ENCODE measurements around the gene TTC3.
"Not testable (repeated sequence)": the region's sequence is repeated elsewhere in the genome, so short reads cannot be mapped to it uniquely, and the experiment has no call there.

The TTC3 gene, protein sequence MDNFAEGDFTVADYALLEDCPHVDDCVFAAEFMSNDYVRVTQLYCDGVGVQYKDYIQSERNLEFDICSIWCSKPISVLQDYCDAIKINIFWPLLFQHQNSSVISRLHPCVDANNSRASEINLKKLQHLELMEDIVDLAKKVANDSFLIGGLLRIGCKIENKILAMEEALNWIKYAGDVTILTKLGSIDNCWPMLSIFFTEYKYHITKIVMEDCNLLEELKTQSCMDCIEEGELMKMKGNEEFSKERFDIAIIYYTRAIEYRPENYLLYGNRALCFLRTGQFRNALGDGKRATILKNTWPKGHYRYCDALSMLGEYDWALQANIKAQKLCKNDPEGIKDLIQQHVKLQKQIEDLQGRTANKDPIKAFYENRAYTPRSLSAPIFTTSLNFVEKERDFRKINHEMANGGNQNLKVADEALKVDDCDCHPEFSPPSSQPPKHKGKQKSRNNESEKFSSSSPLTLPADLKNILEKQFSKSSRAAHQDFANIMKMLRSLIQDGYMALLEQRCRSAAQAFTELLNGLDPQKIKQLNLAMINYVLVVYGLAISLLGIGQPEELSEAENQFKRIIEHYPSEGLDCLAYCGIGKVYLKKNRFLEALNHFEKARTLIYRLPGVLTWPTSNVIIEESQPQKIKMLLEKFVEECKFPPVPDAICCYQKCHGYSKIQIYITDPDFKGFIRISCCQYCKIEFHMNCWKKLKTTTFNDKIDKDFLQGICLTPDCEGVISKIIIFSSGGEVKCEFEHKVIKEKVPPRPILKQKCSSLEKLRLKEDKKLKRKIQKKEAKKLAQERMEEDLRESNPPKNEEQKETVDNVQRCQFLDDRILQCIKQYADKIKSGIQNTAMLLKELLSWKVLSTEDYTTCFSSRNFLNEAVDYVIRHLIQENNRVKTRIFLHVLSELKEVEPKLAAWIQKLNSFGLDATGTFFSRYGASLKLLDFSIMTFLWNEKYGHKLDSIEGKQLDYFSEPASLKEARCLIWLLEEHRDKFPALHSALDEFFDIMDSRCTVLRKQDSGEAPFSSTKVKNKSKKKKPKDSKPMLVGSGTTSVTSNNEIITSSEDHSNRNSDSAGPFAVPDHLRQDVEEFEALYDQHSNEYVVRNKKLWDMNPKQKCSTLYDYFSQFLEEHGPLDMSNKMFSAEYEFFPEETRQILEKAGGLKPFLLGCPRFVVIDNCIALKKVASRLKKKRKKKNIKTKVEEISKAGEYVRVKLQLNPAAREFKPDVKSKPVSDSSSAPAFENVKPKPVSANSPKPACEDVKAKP (N-terminal part only)

GRCh38 chr21:37072988-37073416, at the start of gene TTC3, which contains the start of gene PIGP:
TTC3 (plus strand) TSS chr21:37073254; CDS start chr21:37087258, 14,004 bp downstream.
PIGP (minus strand) TSS chr21:37073071; CDS start chr21:37072515, 556 bp downstream.
- peak; percentile 93 for DNase-seq

DNA sequence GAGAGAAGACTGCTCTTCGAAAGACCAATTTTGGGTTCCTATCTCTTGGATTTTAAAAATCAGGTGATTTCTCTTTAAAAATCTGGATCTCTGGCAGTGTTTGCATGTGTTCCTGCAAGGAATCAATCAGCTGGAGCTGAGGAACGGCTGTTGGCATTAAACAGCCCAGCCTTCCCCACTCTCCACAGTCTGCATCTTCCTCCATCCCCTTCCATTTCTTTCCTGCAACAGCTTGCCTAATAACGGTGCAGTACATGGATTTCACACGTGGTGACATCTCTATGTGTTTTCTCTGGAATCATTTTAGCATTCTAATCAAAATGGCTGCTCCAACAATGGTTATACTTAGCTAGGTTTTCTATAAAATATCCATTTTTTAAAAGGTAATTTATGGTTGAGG, 46.6 kb upstream of the TTC3 start:
- DNase-seq: no peak

DNA sequence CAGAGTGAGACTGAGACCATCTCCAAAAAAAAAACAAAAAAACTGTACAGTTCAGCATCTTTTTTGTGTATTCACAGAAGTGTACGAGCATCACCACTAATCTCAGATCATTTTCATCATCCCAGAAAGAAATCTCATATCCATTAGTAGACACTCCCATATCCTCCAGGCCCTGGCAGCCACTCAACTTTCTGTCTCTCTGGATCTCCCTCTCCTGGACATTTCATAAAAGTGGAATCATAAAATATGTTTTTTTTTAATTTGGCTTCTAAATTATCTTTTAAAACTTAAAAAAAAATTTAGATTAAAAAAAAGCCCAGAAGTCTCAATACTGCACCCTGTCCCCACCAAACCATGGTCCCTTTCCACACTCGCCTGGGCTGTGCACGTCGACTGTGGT, 44.5 kb upstream of the TTC3 start:
- peak; percentile 42 for DNase-seq

DNA sequence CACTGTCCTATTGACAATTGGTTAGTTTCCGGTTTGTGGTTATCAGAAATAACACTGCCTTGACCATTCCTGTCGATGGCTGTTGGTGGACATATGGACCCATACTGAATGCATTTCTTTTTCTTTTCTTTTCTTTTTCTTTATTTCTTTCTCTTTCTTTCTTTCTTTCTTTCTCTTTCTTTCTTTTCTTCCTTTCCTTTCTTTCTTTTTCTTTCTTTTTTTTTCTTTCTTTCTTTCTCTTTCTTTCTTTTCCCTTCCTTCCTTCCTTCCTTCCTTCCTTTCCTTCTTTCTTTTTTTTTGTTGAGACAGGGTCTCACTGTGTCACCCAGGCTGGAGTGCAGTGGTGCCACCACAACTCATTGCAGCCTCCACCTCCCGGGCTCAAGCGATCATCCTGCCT, 42.2 kb upstream of the TTC3 start:
- DNase-seq: no peak

GRCh38 chr21:37032293-37032692, 40.8 kb upstream of the TTC3 start:
- no peak for DNase-seq

GRCh38 chr21:37032877-37033471, 40.1 kb upstream of the TTC3 start:
- peak; percentile 60 for DNase-seq

- not testable (repeated sequence) for DNase-seq
Measured at GRCh38 chr21:37034394-37034793, 38.7 kb upstream of the TTC3 start.

- no peak for DNase-seq
Measured at GRCh38 chr21:37036177-37036576, 36.9 kb upstream of the TTC3 start.

DNA sequence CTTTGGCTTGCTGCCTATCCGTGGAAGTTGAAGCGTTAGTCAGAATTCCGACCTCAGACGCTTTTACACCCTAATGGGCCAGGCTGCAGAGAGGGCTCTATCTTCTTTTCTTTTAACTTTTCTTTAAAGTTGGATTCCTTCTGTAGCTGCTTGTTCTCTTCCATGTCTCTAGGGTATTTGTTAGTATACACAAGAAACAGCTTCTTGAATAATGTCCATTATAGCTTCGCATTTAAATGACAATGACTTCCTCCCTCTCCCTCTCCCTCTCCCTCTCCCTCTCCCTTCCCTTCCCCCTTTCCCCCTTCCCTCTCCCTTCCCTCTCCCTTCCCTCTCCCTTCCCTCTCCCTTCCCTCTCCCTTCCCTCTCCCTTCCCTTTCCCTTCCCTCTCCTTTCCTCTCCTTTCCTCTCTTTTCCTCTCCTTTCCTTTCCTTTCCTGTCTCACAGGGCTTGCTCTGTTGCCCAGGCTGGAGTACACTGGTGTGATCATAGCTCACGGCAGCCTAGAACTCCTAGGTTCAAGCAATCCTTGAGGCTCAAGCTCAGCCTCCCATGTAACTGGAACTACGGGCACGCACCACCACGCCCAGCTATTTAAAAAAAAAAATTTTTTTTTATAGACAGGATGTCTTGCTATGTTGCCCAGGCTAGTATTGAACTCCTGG, 33.5 kb upstream of the TTC3 start:
- DNase-seq: no peak

DNA sequence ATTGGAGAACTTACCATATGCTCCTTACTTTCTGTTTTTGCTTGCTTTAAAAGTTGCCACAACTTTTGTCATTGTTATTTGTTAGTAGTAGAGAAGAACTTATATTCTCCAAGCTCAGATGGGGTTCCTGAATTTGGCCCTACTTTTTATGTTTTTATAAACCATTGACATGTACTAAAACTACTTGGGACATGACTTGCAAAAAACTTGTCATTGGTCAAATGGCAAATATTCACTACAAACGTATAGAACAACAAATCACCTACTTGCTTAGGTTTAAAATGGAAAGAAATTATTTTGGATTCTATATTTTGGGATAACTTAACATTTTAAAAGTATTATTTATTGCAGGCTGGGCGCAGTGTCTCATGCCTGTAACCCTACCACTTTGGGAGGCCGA, 32.8 kb upstream of the TTC3 start:
- DNase-seq: no peak

DNA sequence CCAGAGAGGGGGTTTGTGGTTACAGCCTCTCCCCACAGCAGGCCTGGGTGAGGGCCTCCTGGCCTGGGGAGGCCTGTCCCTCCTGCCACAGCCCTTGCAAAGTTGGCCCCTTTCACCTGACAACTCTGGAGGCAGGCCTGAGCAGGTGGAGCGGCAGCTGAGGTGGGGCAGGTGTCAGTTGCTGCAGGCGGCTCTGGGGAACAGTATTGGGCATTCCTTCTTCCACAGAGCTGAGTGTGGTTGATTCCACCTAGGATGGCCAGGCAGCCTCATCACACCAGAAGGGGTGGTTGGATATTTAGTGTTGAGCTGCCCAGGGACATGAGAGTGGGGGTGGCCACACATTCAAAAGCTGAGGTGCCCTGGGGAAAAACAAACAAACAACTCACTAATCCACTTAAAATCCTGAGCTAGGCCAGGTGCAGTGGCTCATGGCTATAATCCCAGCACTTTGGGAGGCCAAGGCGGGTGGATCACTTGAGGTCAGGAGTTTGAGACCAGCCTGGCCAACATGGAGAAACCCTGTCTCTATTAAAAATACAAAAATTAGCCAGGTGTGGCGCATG, 31.3 kb upstream of the TTC3 start:
- no peak for DNase-seq

DNA sequence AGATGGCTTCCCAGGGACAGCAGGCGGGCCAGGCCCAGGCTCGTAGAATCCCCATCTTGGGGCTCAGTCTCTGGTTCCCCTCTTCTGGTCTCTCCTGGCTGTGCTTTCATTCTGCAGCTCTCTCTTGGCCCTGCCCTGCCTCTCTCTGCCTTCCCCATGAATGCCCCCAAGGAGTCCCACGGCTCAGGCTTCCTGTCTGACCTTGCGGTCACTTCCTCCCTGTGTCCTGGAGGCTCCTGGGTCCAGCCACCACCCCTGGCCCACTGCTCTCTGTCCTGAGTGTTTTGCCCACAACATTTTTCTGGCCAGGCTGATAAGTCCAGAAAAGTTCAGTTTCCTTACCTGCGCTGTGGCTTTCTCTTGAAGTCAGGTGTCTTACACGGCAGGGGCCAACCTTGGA, 29.2 kb upstream of the TTC3 start:
- DNase-seq: no peak

GRCh38 chr21:37044643-37045042, 28.4 kb upstream of the TTC3 start:
- DNase-seq: no peak

DNA sequence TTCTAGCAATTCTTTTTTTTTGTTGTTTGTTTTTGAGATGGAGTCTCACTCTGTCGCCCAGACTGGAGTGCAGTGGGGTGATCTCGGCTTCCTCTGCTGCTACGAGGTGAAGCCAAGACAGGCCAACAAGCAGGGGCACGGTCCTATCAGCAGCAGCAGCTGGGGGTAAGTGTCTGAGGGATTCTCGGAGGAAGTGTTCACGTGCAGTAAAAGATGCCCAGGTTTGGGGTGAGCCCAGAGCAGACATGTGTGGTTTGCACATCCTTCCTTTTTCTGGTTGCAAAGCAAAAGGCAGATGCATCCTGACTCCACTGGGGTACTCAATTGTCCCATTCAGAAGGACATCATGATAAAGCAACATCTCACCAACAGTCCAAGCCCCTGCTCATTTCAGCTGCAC, 27.9 kb upstream of the TTC3 start:
- no peak for DNase-seq

DNA sequence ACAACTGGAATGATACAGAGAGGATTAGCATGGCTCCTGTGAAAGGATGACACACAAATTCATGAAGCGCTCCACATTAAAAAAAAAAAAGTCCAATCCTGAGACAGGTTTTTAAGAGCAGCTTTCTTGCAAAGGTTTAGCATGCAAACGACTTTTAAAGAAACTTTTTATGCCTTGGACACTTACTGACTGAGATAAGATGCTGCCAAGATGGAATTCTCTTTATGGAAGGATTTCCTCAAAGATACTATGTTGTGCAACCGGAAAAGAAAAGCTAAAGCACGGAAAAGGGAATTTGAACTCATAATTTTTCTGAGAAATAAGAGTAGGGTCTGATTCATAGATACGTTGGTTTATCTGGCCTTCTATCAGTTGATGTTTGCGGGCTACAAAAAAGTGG, 27.5 kb upstream of the TTC3 start:
- no peak for DNase-seq

GRCh38 chr21:37047079-37047478, 26.0 kb upstream of the TTC3 start:
- peak; percentile 15 for DNase-seq

- not testable (repeated sequence) for DNase-seq
Measured at GRCh38 chr21:37049741-37050140, 23.3 kb upstream of the TTC3 start.

DNA sequence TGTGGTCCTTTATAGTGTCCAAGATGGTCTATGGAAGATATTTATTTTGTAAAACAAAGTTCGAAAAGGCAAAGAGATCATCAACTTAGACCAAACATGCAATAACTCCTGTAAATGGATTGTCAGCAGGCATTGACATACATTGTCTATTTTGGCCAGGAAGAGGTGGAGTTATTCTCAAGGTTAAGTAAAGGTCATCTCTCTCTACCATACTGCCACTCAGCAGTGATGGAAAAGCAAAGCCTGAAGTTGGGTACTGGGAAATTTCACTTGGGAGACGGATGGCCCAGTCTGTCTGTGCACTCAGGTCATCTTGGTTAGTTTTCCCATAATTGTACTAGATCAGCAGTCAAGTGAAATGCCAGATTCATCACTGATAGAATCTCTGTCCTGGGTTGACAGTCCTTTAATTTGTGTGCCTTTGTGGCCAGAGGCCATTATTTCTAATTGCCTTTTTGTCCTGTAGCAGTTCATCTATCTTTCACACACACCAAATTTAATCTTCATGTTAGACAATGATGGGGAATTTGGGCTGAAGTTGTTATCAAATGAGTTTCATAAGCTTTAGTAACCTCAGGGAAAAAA, 17.7 kb upstream of the TTC3 start:
- DNase-seq: no peak

DNA sequence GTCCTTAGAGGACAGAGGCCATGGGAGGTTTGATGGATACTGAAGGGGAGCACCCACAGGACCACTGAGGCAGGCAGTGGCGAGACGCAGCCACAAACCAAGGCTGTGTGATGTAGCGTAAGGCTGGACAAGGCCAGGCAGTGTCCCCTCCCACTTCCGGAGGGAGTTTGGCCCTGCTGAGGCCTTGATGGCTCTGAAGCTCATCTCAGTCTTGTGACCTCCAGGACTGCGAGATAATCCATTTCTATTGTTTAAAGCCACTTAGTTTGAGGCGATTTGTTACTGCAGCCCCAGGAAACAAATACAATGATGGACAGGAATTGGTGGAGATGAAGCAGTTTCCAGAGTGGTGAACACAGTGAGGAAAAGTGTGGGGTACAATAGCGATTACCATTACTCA, 15.4 kb upstream of the TTC3 start:
- DNase-seq: no peak

GRCh38 chr21:37058261-37058660, 14.8 kb upstream of the TTC3 start:
- no peak for DNase-seq

DNA sequence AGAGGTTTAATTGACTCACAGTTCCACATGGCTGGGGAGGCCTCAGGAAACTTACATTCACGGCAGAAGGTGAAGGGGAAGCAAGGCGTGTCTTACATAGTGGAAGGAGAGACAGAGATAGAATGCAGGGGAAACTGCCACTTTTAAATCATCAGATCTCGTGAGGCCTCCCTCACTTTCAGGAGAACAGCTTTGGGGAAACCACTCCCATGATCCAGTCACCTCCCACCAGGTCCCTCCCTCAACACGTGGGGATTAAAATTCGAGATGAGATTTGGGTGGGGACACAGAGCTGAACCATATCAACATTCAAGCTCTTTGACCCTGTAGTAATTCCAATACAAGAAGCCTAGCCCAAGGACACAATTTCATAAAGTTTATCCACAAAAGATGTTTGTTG, 13.9 kb upstream of the TTC3 start:
- no peak for DNase-seq

Data from NCI-H226 (cell line).